NCI-H82 treated with DMSO at 0.1 percent for 48 hours (cell line): ENCODE measurements around the gene FNIP1.
"Not testable (repeated sequence)": the region's sequence is repeated elsewhere in the genome, so short reads cannot be mapped to it uniquely, and the experiment has no call there.

Experiments
- DNase-seq: peaks from one replicate; lab custom pipeline; 2025; ENCODE audit not compliant: unreplicated experiment; lab: John Stamatoyannopoulos, UW

Gene FNIP1

DNA sequence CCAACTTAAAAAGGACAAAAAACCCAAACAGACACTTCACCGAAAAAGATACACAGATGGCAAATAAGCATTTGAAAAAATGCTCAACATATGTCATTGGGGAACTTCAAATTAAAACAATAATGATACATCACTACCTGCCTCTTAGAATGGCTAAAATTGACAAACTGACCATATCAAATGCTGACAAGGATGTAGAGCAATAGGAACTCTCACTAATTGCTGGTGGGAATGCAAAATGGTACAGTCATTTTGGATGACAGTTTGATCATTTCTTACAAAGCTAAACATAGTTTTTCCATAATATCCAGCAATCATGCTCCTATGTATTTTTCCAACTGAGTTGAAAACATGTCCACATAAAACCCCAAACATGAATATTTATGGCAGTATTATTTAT is 102.9 kb downstream of the FNIP1 start:
- DNase-seq: no peak

DNA sequence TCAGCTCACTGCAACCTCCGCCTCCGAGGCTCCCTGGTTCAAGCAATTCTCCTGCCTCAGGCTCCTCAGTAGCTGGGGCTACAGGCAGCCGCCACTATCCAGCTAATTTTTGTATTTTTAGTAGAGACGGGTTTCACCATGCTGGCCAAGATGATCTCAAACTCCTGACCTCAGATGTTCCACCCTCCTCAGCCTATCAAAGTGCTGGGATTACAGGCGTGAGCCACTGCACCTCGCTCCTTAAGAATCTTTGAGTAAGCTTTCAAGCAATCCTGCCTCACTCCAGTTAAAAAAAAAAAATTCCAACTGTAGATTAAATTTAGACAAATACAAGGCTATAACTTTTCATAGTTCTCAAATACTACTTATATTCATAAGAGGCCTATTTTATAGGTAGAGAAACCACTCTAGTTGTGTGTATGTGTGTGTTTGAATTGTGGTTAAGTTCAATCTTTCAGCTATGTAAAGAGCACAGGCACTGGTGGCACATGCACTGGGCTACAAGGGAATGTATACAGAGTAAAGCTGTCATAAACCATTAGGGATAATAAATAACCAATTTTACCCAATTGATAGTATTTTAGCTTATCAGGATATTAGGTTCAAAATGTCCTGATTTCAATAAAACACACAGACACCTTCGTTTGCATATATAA is 111.2 kb downstream of the FNIP1 start:
- DNase-seq: no peak

DNA sequence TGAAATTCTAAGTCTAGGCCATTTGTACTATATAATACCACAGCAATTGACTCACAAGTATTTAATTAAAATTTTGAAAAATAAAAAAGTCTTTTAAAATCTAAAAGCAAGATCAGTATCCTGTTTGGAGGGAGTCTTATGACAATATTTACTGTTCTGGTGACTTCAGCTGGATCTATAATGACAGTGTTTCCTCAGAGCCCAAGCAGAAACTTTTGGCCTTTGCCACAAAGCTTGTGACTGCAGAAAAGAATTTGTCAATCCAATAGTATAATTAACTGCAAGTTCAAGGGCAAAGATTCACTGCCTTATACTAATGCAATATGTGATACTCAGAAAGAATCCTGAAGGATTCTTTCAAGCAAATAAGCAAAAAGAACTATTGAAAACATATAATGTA is 112.2 kb downstream of the FNIP1 start:
- DNase-seq: no peak

DNA sequence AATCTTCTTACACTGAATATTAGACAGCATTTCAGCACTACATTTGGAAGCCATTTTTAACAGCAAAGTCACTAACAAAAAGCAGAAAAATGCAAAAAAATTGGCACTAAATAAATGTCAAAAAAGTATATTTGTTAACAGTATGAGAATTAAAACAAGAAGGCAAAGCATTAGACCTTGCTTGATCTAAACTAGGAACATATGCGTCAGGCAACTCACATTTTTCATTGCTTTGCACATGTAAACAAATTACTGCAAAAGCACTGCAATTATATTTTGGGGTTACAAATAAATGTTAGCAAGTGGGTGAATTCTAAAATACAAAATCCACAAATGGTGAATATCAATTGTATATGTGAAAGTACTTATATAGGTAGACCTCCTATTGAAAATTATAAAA is 112.8 kb downstream of the FNIP1 start:
- DNase-seq: no peak

DNA sequence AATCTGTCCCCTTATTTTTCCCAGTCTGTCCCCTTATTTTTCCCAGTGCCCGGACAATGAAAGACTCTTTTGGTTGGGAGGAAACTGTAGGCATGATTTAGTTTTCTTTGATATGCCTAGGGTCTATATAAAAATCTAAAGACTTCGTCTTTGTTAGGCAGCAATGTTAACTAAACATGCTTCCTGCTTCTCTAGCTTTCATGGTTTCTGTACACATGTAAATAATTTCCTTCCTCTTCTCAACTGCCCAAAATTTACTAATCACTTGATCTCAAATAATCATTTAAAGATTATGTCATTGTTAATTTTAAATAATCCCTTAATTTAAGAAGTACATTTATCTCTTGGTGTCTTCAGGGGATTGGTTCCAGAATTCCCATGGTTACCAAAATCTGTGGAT is 114.0 kb downstream of the FNIP1 start:
- DNase-seq: no peak

DNA sequence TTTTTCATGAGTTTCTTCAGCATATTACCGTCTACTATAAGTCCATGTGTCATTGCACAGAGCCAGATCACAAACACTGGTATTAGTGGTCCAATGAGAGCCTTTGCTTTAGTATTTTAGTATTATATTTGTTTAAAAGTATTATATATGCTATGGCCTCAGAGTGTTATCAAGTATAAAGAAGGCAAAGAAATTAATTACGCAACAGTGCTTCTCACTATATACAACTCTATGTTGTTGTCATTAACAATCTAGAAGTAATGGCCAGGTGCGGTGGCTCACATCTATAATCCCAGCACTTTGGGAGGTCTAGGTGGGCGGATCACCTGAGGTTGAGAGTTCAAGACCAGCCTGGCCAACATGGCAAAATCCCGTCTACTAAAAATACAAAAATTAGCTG is 114.6 kb downstream of the FNIP1 start:
- no peak for DNase-seq

DNA sequence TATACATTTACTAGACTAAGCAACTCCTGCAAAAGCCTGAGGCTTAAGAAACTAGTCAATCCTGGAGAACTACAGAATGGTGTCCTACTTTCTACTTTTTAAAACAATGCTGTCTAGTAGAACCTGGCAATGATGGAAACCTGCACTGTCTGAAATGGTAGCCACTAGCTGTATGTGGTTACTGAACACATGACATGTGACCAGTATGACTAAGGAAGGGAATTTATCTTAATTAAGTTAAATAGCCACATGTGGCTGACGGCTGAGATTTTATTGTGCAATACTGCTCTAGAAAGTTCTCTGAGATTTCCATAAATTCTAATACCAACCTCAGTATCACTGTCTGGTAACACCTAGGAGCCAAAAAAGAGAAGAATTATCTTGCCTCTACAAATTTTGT is 116.9 kb downstream of the FNIP1 start:
- no peak for DNase-seq

DNA sequence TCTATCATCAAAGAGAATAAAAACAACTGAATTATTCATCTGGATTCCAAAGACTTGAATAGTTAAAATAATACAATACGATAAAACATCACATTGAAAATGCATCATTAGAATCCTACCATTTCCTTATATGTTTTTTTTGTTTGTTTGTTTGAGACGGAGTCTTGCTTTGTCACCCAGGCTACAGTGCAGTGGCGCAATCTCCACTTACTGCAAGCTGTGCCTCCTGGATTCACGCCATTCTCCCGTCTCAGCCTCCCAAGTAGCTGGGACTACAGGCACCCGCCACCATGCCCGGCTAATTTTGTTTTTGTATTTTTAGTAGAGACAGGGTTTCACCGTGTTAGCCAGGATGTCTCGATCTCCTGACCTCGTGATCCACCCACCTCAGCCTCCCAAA is 118.5 kb downstream of the FNIP1 start:
- not testable (repeated sequence) for DNase-seq

DNA sequence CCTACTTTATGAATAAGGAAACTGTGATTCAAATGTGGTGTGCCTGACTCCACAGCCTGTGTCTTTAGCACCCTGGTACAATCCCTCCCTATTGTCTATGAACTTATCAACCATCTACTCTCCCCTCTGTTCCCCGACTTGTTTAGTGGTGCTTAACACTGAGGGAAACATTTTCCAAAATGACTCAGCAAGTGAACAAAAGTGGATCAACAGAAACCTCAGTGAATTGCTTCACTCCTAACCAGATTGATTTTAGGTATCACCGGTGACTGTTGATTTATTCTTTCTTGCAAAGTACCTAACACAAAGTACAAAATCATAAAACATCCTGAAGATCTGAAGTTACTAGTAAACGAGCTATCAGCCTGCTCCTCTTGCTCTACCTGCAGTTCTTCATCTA is 119.7 kb downstream of the FNIP1 start:
- DNase-seq: no peak

DNA sequence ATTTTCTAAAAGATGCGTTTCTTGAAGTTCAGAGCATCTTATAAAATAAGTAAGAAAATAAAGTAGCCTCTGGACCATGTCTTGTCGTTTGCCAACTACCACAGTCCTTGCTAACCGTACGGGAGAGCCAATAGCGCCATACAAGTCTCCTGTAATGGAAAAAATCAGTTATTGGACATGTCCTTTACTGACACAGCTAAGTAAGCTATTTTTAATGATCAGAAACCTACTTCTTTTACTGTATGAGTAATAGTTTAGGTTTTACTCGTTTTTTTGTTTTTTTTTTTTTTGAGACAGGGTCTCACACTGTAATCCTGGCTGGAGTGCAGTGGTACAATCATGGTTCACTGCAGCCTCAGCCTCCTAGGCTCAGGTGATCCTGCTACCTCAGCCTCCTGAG is 124.0 kb downstream of the FNIP1 start:
- no peak for DNase-seq

DNA sequence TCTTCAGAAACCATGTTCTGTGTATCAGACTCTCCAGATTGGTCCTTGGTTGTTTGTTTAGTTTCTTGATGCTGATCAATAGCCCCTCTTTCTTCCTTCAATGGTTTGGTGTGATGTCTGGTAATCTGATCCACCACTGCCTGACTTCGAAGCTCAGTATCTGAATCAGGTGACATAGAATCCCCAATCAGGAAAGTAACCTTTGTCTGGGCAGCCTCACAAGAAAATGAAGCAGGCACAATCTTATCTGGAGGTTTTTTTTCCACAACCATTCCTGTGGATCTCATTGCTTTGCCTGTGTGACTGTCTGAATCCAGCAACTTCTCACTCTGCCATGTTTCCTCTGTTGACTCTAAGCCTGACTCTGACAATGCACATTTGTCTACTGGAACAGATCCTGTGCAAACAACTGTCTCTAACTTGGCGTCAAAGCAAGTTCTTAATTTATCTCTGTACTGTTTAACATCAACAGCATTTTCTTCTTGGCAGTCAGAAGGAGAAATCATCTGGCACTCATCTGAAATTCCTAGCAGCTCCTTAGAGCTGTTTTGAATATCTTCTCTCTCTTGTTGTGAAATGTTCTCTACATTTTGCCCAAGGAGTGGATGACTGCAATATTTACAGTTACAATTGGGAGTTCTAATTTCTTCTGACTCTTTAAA is 124.7 kb downstream of the FNIP1 start:
- DNase-seq: no peak

DNA sequence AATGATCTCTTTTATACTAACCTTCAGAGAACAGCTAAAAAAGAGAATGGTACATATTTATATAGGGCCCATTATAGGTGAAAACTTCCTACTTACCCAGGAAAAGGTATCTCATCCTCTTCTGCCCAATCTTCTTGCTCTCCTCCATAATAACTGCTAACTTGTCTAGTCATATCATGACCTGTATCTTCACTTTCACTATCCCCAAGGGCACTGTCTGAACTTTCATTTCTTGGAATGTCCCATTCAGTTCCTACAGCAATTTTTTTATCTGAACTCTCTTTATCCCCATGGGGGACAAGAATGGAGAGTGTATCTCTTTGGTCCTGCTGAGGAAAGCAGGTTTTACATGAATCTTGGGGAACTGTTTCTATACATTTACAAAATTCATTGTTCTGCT is 125.4 kb downstream of the FNIP1 start:
- DNase-seq: no peak

DNA sequence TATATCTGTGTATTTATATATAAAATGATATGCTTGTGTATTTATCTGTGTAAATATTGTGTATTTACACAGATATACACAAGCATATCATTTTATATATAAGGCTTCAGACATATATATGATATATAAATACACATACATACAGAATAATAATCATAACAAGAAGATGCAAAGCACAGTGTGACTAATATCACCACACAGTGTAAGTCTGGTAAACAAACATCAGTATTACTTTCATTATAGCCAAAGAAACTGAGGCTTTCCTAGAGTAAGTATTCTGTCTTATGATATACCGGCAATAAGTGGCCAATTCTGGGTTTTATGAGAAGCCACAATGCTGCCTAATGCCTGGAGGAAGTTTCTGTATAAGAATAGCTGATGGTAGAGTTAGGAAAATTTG is 131.9 kb downstream of the FNIP1 start:
- DNase-seq: no peak

DNA sequence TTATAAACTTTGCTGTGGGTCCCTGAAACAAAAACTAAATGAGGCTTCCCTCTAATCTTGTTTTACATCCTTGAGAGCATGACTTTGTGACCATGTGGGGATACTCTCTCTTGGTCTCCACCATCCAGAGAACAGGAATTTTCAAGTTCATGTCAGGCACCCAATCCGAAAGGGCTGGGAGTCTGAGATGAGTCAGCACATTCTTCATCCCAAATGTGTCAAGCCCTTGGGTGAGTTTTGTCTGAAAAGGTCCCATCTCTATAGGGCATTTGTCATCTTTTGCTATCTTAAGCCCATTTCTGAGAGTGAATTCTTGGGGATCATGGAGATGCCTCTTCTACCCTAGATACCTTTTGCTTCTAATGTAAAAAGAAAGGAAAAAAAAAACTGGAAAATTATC is 134.9 kb downstream of the FNIP1 start:
- no peak for DNase-seq

DNA sequence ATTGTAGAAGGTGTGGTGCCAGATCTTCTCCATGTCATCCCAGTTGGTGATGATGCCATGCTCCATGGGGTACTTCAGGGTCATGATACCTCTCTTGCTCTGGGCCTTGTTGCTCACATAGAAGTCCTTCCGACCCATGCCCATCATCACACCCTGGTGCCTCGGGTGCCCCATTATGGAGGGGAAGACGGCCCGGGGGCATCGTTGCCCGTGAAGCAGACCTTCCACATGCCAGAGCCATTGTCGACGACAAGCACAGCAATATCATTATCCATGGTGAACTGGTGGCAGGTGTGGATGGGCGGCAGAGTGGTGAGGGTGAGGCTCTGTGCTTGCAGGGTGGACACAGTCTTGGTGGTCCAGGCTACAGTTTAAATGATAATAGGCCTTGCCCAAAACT is 137.0 kb downstream of the FNIP1 start:
- no peak for DNase-seq

DNA sequence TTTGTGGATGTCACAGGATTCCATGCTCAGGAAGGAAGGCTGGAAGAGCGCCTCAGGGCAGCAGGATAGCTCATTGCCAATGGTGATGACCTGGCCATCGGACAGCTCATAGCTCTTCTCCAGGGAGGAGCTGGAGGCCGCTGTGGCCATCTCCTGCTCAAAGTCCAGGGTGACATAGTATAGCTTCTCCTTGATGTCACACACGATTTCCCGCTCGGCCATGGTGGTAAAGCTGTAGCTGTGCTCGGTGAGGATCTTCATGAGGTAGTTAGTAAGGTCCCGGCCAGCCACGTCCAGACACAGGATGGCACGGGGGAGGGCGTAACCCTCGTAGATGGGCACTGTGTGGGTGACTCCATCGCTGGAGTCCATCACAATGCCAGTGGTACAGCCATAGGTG is 137.5 kb downstream of the FNIP1 start:
- DNase-seq: no peak

DNA sequence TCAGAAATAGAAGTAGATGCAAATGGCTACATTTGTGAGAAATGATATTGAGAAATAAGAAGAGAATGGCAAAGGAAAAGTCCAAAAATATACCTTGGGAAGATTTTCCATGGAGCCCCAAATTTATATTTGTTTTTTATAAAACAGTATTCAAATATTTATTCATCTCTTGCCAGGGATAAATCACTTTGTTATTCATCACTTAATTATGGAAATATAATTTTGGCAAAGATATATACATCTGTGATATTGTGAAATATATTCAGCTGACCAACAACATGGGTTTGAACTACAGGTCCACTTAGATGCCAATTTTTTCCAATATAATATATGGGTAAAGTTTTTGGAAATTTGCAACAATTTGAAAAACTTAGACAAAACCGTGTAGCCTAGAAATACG is 142.0 kb downstream of the FNIP1 start:
- DNase-seq: no peak

DNA sequence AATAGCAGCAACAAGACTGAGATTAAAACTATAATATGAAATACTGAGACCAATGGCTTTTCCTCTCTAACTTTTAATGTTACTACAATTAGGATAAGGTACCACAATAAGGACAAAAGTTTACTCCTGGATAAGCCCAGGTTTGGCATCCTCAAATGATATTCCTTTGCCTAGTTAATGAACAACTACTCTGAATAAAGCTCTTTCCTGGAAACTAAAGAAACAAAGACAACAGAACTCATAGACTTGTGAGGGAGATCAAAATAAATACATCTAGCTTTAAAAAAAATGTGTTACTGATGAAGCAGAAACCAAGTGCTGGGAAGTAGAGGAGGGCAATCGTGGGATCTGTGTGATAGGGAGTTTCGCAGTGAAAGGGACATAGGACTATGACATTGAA is 142.5 kb downstream of the FNIP1 start:
- DNase-seq: no peak

DNA sequence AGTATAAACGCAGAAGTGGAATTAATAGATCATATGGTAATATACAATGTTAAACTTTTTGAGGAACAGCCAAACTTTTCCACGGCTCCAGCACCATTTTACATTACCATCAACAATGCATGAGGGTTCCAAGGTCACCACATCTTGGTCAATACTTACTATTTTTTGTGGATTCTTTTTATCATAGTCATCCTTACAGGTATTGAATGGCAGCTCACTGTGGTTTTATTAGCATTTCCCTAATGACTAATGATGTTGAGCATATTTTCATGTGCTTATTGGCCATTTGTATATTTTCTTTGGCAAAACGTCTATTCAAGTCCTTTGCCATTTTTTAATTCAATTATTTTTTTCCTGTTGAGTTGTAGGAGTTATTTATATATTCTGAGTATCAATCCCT is 147.7 kb downstream of the FNIP1 start:
- DNase-seq: no peak

DNA sequence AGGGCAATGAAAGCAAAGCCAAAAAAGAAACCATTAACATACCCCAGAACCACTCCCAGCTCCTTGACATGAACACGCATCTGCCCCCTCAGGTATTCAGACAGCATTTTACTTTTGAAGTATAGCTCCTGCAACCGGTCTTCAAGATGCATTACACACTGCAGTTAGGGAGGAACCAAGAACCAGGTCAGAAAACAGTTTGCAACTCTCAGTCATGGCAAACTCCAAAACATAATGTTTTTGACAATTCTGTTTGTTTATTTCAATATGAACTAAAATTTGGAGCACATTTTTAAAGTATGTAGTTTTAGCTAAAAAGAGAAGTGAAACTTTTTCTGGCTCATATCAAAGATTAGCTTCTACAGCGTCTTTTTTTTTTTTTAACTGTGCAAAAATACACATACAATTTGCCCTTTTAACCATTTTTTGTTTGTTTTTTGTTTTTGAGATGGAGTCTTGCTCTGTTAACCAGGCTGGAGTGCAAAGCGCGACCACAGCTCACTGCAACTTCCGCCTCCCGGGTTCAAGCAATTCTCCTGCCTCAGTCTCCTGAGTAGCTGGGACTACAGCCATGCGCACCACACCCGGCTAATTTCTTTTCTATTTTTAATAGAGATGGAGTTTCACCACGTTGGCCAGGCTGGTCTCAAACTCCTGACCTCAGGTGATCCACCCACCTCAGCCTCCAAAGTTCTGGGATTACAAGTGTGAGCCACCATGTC is 149.6 kb downstream of the FNIP1 start:
- no peak for DNase-seq

DNA sequence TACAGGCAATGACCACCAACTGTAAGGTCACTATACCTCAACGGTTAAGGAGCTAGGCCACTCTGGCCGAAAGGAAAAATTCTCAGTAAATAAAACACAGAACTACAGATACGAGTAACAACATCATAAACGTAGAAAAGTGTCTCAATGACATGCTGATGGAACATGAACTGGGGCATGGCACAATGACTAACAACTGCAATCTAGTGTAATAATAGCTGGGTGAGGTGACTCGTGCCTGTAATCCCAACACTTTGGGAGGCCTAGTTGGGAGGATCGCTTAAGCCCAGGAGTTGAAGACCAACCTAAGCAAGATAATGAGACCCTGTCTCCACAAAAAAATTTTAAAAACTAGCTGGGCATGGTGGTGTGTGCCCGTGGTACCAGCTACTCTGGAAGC is 152.0 kb downstream of the FNIP1 start:
- no peak for DNase-seq

DNA sequence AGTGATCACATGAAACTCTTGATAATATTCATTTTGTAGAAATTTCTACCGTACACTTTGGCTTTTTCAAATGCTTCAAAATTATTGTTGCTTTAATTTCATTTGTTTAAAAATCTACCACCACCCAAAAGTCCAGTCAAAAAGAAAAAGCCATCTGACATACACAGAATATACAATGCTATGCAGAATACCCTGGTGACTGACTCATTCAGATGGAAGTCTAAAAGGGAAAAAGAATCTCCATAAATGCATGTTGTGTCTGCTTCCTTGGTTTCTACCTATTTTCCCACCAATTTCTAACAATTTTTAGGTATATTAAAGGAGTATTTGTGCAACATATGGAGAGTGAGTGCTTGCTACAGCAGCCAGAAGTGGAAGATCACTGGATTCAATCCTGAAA is 152.4 kb downstream of the FNIP1 start:
- DNase-seq: no peak

DNA sequence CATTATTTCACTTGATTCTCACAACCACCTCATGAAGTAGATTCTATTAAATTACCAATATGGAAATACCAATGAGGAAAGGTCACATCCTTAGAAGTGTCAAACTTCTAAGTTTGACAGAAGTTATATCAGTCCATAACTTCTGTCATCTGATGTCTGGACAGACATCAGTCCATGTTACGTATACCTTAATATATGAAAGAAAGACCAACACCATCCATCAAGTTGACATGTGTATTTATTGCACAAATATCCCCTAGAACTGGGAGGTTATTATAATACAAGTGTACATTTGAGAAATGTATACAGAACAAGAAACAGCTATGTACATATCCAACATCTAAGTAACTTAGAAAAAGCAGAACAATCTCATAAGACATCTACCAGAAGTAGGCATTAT is 155.3 kb downstream of the FNIP1 start:
- no peak for DNase-seq
